ENCODE results near the gene AGER.

Gene AGER

GRCh38 chr6:32158052-32158451 lies 26.0 kb downstream of the AGER start:
- Histone ChIP-seq H3K4me2 (ENCODE audit: insufficient read depth, low read length) (no peak overlapping the region), H3K9ac (ENCODE audit: low read depth, low read length) (no peak overlapping the region), H3K27me3 (ENCODE audit: insufficient read depth, low read length, poor library complexity) (no peaks in the 10 kb centered on the region), H4K20me1 (ENCODE audit: insufficient read depth, low read length) (peaks cover 9% of the 10 kb centered on the region; the same call in 1 of the 2 replicates), H3K27ac (ENCODE audit: low read length) (no peak overlapping the region), H3K4me1 (ENCODE audit: insufficient read depth, low read length) (peaks cover 22% of the 10 kb centered on the region), H3K36me3 (ENCODE audit: insufficient read depth, low read length) (peaks cover 43% of the 10 kb centered on the region), H3K79me2 (ENCODE audit: insufficient read depth, low read length) (peaks cover 23% of the 10 kb centered on the region), H2AFZ (ENCODE audit: low read depth, low read length) (no peak overlapping the region), H3K9me3 (ENCODE audit: insufficient read depth, low read length, severe bottlenecking) (no peaks in the 10 kb centered on the region), H3K4me3 (ENCODE audit: low read depth in 1 of 2, low read length in 2 of 2) (no peak overlapping the region)
- DNase-seq (no peak), ATAC-seq (ENCODE audit: insufficient read depth, low read depth) (no peak)
- TF ChIP-seq CTCF (IDR thresholded peaks at IDR 0.05; ENCODE audit: borderline replicate concordance, extremely low read depth, low read length, poor library complexity, severe bottlenecking) (no peak), EZH2 (IDR thresholded peaks at IDR 0.05; ENCODE audit: borderline replicate concordance, low read depth, low read length, severe bottlenecking) (no peak)

GRCh38 chr6:32156891-32157290 lies 27.2 kb downstream of the AGER start:
- H3K4me2 ChIP-seq (ENCODE audit: insufficient read depth, low read length), result no peak overlapping the region
- H4K20me1 ChIP-seq (ENCODE audit: insufficient read depth, low read length), result peaks cover 9% of the 10 kb centered on the region; the same call in 1 of the 2 replicates

GRCh38 chr6:32154514-32155161 lies 29.4 kb downstream of the AGER start:
- Histone ChIP-seq H3K4me3 (ENCODE audit: low read depth in 1 of 2, low read length in 2 of 2) (peak overlapping the region; percentile 61 to 77; a peak in 3 of 4 replicates), H4K20me1 (ENCODE audit: insufficient read depth, low read length) (peaks cover 9% of the 10 kb centered on the region; the same call in 1 of the 2 replicates), H3K4me1 (ENCODE audit: insufficient read depth, low read length) (peaks cover 25% of the 10 kb centered on the region), H3K27me3 (ENCODE audit: insufficient read depth, low read length, poor library complexity) (no peaks in the 10 kb centered on the region), H3K36me3 (ENCODE audit: insufficient read depth, low read length) (peaks cover 35% of the 10 kb centered on the region), H3K9me3 (ENCODE audit: insufficient read depth, low read length, severe bottlenecking) (no peaks in the 10 kb centered on the region), H3K79me2 (ENCODE audit: insufficient read depth, low read length) (peaks cover 23% of the 10 kb centered on the region), H3K4me2 (ENCODE audit: insufficient read depth, low read length) (peak overlapping the region; percentile 70), H2AFZ (ENCODE audit: low read depth, low read length) (peak overlapping the region; percentile 96), H3K27ac (ENCODE audit: low read length) (peak overlapping the region; percentile 83), H3K9ac (ENCODE audit: low read depth, low read length) (peak overlapping the region; percentile 71)
- TF ChIP-seq CTCF (IDR thresholded peaks at IDR 0.05; ENCODE audit: borderline replicate concordance, extremely low read depth, low read length, poor library complexity, severe bottlenecking) (peak; percentile 75), EZH2 (IDR thresholded peaks at IDR 0.05; ENCODE audit: borderline replicate concordance, low read depth, low read length, severe bottlenecking) (no peak)
- ATAC-seq (ENCODE audit: insufficient read depth, low read depth) (peak; percentile 67), DNase-seq (peak; percentile 75)

More at GRCh38 chr6:32156891-32157290, 27.2 kb downstream of the AGER start:
- no peaks in the 10 kb centered on the region for H3K27me3 ChIP-seq (ENCODE audit: insufficient read depth, low read length, poor library complexity)
- no peaks in the 10 kb centered on the region for H3K9me3 ChIP-seq (ENCODE audit: insufficient read depth, low read length, severe bottlenecking)
- DNase-seq (no peak), ATAC-seq (ENCODE audit: insufficient read depth, low read depth) (no peak)
- H3K4me1 ChIP-seq (ENCODE audit: insufficient read depth, low read length), result peaks cover 25% of the 10 kb centered on the region
- TF ChIP-seq CTCF (IDR thresholded peaks at IDR 0.05; ENCODE audit: borderline replicate concordance, extremely low read depth, low read length, poor library complexity, severe bottlenecking) (no peak), EZH2 (IDR thresholded peaks at IDR 0.05; ENCODE audit: borderline replicate concordance, low read depth, low read length, severe bottlenecking) (no peak)
- H3K9ac ChIP-seq (ENCODE audit: low read depth, low read length), result no peak overlapping the region
- H3K4me3 ChIP-seq (ENCODE audit: low read depth in 1 of 2, low read length in 2 of 2), result no peak overlapping the region
- H2AFZ ChIP-seq (ENCODE audit: low read depth, low read length), result no peak overlapping the region
- H3K36me3 ChIP-seq (ENCODE audit: insufficient read depth, low read length), result peaks cover 39% of the 10 kb centered on the region
- H3K27ac ChIP-seq (ENCODE audit: low read length), result no peak overlapping the region
- H3K79me2 ChIP-seq (ENCODE audit: insufficient read depth, low read length), result peaks cover 23% of the 10 kb centered on the region
